Measurements from ENCODE around the gene MEX3B.

MEX3B gene

DNA sequence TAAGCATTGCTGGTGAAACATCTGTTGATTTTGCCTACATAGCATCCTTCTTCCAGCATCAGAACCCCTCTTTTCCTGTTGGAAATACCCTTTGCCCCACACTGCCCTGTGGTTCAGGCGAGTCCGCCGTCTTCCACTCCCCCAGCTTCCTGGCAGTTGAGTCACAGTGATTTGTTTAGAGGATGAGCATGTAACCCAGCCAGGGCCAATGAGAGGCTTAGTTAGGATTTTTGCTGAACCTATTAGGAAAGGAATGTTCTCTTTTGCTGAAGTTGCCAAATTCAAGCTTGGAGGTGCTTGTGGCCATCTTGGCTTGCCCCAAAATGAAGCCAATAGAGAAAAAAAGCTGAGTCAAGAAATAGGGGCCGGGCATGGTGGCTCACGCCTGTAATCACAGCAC, 19.0 kb upstream of the MEX3B start:
- ChIA-PET POLR2A (interaction anchor here (0.6 kb wide), 1 partner anchor 866 kb away, joined by 3 read pairs; no protein-coding TSS in a partner anchor), CTCF (interaction anchor here (1.3 to 1.5 kb wide), 3 partner anchors 11 to 791 kb away, joined by 3 to 4 read pairs (median 4); no protein-coding TSS in a partner anchor)
- TF ChIP-seq, protein P1, sequence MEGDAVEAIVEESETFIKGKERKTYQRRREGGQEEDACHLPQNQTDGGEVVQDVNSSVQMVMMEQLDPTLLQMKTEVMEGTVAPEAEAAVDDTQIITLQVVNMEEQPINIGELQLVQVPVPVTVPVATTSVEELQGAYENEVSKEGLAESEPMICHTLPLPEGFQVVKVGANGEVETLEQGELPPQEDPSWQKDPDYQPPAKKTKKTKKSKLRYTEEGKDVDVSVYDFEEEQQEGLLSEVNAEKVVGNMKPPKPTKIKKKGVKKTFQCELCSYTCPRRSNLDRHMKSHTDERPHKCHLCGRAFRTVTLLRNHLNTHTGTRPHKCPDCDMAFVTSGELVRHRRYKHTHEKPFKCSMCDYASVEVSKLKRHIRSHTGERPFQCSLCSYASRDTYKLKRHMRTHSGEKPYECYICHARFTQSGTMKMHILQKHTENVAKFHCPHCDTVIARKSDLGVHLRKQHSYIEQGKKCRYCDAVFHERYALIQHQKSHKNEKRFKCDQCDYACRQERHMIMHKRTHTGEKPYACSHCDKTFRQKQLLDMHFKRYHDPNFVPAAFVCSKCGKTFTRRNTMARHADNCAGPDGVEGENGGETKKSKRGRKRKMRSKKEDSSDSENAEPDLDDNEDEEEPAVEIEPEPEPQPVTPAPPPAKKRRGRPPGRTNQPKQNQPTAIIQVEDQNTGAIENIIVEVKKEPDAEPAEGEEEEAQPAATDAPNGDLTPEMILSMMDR (IDR thresholded peaks at IDR 0.05; ENCODE audit: insufficient read depth, low read length, missing control alignments), result no peak
- H3K4me3 ChIP-seq (ENCODE audit: low read depth, low read length), result no peak overlapping the region
- no peak for DNase-seq (ENCODE audit: low read depth, low spot score)

DNA sequence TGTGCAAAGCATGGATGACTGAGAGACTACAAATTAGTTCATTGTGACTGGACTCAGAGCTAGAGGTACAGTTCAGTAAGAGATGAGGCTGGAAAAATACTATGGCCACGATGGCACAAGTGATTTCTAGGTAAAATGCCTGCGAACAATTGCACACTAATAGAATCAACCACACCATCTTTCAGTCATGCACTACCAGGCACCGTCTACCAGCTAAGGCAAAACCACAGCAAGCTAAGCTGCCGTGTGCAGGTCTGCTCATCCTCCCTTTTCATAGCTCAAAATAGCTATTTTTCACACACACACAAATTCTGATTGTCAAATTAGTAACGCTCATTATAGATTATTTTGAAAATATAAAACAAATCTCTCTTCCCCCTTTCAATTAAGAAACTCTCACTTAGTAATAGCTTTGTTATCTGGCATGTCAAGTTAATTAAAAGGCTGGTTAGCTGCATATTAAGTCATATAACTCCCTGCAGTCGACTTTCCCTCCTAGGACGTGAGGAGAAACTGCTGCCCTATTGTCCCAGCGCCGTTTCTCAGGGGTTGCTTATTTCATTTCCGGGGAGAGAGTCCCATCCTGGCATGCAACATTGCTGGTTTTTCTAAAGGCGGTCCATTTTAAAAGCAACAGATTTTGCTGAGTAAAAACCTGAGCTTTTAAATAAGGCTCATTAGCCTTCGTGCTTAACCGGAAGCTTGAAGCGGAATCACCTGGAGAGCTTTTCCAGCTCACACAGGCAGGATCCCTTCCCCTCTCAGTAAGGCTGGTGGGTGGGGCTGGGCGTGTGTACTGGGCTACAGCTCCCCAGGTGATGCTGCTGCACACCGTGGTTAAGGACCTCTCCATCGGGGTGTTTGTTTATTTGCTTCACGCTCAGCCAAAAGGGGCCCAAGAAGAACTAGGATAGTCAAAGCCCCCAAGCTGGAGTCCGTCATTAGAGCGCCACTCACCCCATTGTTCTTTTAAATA, 16.9 kb upstream of the MEX3B start:
- TF ChIP-seq, protein P1 (IDR thresholded peaks at IDR 0.05; ENCODE audit: insufficient read depth, low read length, missing control alignments), result no peak
- ChIA-PET CTCF (interaction anchor here (1.2 to 1.9 kb wide), 7 partner anchors 10 to 653 kb away, joined by 3 to 7 read pairs (median 4); no protein-coding TSS in a partner anchor), POLR2A (no interaction called here)
- H3K4me3 ChIP-seq (ENCODE audit: low read depth, low read length), result no peak overlapping the region
- no peak for DNase-seq (ENCODE audit: low read depth, low spot score)

DNA sequence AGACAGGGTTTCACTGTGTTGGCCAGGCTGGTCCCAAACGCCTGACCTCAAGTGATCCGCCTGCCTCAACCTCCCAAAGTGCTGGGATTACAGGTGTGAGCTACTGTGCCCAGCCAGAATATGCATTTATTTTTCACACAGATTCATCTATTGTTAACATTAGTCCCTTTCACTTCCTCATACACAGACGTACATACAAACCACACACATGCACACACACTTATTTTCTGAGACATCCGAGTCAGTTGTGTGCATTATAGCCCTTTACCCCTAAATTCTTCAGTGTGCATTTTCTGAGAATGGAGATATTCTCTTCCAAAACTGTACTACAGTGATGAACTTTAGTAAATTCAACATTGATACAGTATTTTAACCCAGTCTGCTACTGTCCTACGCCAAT, 15.0 kb upstream of the MEX3B start:
- CTCF ChIA-PET, result no interaction called here
- TF ChIP-seq, protein P1 (IDR thresholded peaks at IDR 0.05; ENCODE audit: insufficient read depth, low read length, missing control alignments), result no peak
- POLR2A ChIA-PET, result no interaction called here

DNA sequence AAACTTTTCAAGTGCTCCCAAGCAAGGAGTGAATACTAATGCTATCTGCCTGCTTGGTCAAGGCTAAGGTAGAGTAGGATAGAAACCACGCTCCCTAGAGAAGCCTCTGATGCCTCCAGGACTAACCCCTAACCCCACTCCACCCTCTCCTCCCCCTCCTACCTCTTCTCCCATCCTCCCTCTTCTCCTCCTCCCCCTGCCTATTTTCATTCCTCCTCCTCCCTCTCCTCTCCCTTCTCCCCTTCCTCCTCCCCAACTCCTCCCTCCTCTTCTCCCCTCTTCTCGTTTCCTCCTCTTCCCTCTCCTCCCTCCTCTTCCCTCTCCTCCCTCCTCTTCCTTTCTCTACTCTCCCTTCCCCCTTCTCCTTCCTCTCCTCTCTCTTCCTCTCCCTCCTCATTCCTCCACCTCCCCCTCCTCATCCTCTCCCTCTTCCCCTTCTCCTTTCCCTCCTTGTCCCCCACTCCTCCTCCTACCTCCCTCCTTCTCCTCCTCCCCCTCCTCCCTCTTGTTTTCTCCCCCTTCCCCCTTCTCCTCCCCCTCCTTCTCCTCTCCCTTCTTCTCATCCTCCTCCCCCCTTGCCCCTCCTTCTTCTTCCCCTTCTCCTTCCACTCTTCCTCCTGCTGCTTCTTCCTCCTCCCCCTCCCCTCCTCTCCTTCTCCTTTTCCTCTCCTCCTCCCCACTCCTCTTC, 12.8 kb upstream of the MEX3B start:
- no peak overlapping the region for H3K4me3 ChIP-seq (ENCODE audit: low read depth, low read length)
- TF ChIP-seq, protein P1 (IDR thresholded peaks at IDR 0.05; ENCODE audit: insufficient read depth, low read length, missing control alignments), result no peak
- CTCF ChIA-PET, result interaction anchor here (1.9 kb wide), 1 partner anchor 11 kb away, joined by 12 read pairs; no protein-coding TSS in a partner anchor
- DNase-seq (ENCODE audit: low read depth, low spot score), result no peak
- POLR2A ChIA-PET, result no interaction called here

More for the DNA sequence above, 15.0 kb upstream of the MEX3B start:
- no peak for DNase-seq (ENCODE audit: low read depth, low spot score)
- H3K4me3 ChIP-seq (ENCODE audit: low read depth, low read length), result no peak overlapping the region

DNA sequence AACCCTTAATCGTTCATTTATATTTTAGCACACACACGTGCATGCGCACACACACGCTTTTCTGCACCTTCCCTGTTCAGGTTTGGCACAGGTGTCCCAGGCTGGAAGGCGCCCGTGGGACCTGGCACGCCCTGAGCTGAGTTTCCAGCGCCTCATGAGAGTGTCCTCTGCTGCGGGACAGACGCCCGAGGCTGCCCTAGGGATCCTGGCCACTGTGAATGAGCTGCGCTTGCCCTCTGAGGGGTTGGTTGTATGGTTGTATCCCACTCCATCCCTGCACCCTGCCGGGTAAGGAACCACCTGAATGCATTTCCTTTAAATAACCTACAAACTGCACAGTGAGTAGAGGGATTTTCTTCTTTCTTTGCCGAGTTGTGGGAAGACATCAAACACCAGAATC, 12.2 kb upstream of the MEX3B start:
- no peak overlapping the region for H3K4me3 ChIP-seq (ENCODE audit: low read depth, low read length)
- DNase-seq (ENCODE audit: low read depth, low spot score), result no peak
- TF ChIP-seq, protein P1 (IDR thresholded peaks at IDR 0.05; ENCODE audit: insufficient read depth, low read length, missing control alignments), result no peak
- ChIA-PET POLR2A (no interaction called here), CTCF (interaction anchor here (1.9 kb wide), 1 partner anchor 10 kb away, joined by 12 read pairs; no protein-coding TSS in a partner anchor)

Data from AG04449 (cell line).